K562 (cell line): Measurements from ENCODE around the gene RRAS. TPM values are rescaled to one million over a fixed set of nuclear protein-coding genes. Genes with fewer than 3 reads are reported as not detected.
A peak's percentile ranks its signal among the peaks of the same experiment; 100 is the strongest.

Experiments used
- ADNP ChIP-seq: fragments of 200-800 bp; sonication (Bioruptor generic); IDR thresholded peaks from 2 replicates; pipeline ENCODE4 v1.6.1; 2016; ENCODE audit warnings: missing genetic modification characterization, missing compliant biosample characterization
- ATF7 ChIP-seq: fragments of 450-650 bp; IDR thresholded peaks from 2 replicates; pipeline ENCODE4 v1.7.1; 2014; ENCODE audit warnings: mild to moderate bottlenecking, moderate library complexity
- HBP1 ChIP-seq: fragments of 450-650 bp; formaldehyde crosslinking; IDR thresholded peaks from 2 replicates; pipeline ENCODE4 v1.4.0; 2022; ENCODE audit warnings: missing genetic modification characterization
- HEY1 ChIP-seq: fragments of 250-450 bp; sonication (Bioruptor Pico); IDR thresholded peaks from 2 replicates; pipeline ENCODE4 v1.5.0; 2020; ENCODE audit warnings: mild to moderate bottlenecking, moderate library complexity, borderline replicate concordance
- NFATC3 ChIP-seq: fragments of 450-650 bp; IDR thresholded peaks from 2 replicates; pipeline ENCODE4 v1.6.1; 2017; ENCODE audit warnings: mild to moderate bottlenecking
- PTRF ChIP-seq: fragments of 450-650 bp; IDR thresholded peaks from 2 replicates; pipeline ENCODE4 v1.6.1; 2016; ENCODE audit warnings: mild to moderate bottlenecking, missing genetic modification characterization, missing compliant biosample characterization
- RBBP5 ChIP-seq: fragments of 200-600 bp; sonication (generic); IDR thresholded peaks from 2 replicates; pipeline ENCODE4 v1.6.1; 2012; ENCODE audit warnings: borderline replicate concordance, mild to moderate bottlenecking, low read length, control low read depth, inconsistent platforms; ENCODE audit not compliant: insufficient read depth, poor library complexity, severe bottlenecking
- RFX7 ChIP-seq: fragments of 250-450 bp; sonication (Bioruptor Pico); IDR thresholded peaks from 2 replicates; pipeline ENCODE4 v1.5.1; 2021; ENCODE audit warnings: mild to moderate bottlenecking
- SAP30 ChIP-seq: fragments of 200-600 bp; sonication (generic); IDR thresholded peaks from 2 replicates; pipeline ENCODE4 v1.6.1; 2012; ENCODE audit warnings: borderline replicate concordance, low read depth, mild to moderate bottlenecking, moderate library complexity, low read length, control low read depth, inconsistent platforms; ENCODE audit not compliant: insufficient read depth, poor library complexity, severe bottlenecking
- SREBF2 ChIP-seq: sonication (generic); formaldehyde crosslinking; IDR thresholded peaks from 2 replicates; pipeline ENCODE4 v1.4.0; 2020; ENCODE audit warnings: mild to moderate bottlenecking, missing genetic modification reagents
- STAT6 ChIP-seq: sonication (generic); formaldehyde crosslinking; IDR thresholded peaks from 2 replicates; pipeline ENCODE4 v1.8.1; 2023; ENCODE audit warnings: mild to moderate bottlenecking, missing genetic modification reagents
- WHSC1 ChIP-seq: IDR thresholded peaks from one replicate; pipeline ENCODE4 v1.6.1; 2012; ENCODE audit warnings: low read length, control low read depth, inconsistent platforms
- ZMIZ1 ChIP-seq, 2 experiments: fragments of 150-350 bp in 1 of 2; IDR thresholded peaks; 2 replicates each; pipeline ENCODE4 v1.6.1; 2012 to 2016; ENCODE audit warnings: low read depth in 2 of 2, low read length in 2 of 2, mild to moderate bottlenecking in 1 of 2, moderate library complexity in 1 of 2
- ZNF280A ChIP-seq: fragments of 450-650 bp; IDR thresholded peaks from 2 replicates; pipeline ENCODE4 v1.6.1; 2018; ENCODE audit warnings: mild to moderate bottlenecking, low read depth; ENCODE audit not compliant: partially characterized antibody
- ZNF384 ChIP-seq: IDR thresholded peaks from 2 replicates; pipeline ENCODE4 v1.6.1; 2012; ENCODE audit warnings: low read depth, low read length, improper control_type of control experiment
- ZNF408 ChIP-seq: fragments of 250-450 bp; sonication (Bioruptor Pico); IDR thresholded peaks from 2 replicates; pipeline ENCODE4 v1.4.0; 2020; ENCODE audit warnings: low read depth, mild to moderate bottlenecking, moderate library complexity
- ZNF707 ChIP-seq: fragments of 250-450 bp; sonication (Bioruptor Pico); conservative IDR thresholded peaks from 2 replicates; pipeline ENCODE4 v1.8.0; 2022; ENCODE audit warnings: inconsistent platforms, mild to moderate bottlenecking, moderate library complexity
- ZNF778 ChIP-seq: fragments of 450-650 bp; formaldehyde crosslinking; IDR thresholded peaks from 2 replicates; pipeline ENCODE4 v1.4.0; 2020; ENCODE audit warnings: mild to moderate bottlenecking, moderate library complexity
- polyA plus RNA-seq, 8 experiments: library from polyadenylated mRNA; depleted of rRNA in 4 of 8; stranded (reverse) in 5 of 8; unstranded in 3 of 8; fragments of >200 nt; fragmentation: Nextera tagmentation in 2 of 8; fragmentation: Illumina TruSeq in 1 of 8; extraction: Ambion mirVana in 2 of 8; extraction: Trizol in 1 of 8; gene quantifications; 2 replicates each; pipeline versions ENCODE4 v1.2.1 to v1.2.3, GENCODE V29; 2011 to 2014; ENCODE audit warnings: inconsistent platforms in 1 of 8, missing spikeins in 1 of 8
- total RNA-seq, 7 experiments: library from RNA; depleted of rRNA in 6 of 7; stranded (reverse); fragments of >200 nt in 6 of 7; fragmentation: Illumina TruSeq in 2 of 7; extraction: Trizol in 2 of 7; gene quantifications; 2 replicates each; pipeline versions ENCODE4 v1.2.1 to v1.2.3, GENCODE V29; 2011 to 2021; ENCODE audit warnings: low replicate concordance in 1 of 7

RRAS gene
- total and polyA plus RNA-seq, 9 of the 15 experiments (the other 6 are each of a cell fraction or from before 2014, with no cell fraction given), result 0.70 to 17.3 (median 8.2) TPM

GRCh38 chr19:49640113-49640898 is at the start of gene RRAS (continued):
- no peak for TF ChIP-seq ZNF384
- peak; percentile 93 for TF ChIP-seq ATF7
- TF ChIP-seq HBP1 (CRISPR knock-in tag), result no peak
- TF ChIP-seq ZNF408 (CRISPR knock-in tag), result no peak
- TF ChIP-seq ZNF280A, result no peak
- TF ChIP-seq PTRF (tag), result no peak
- TF ChIP-seq NFATC3, result no peak
- no peak for TF ChIP-seq SREBF2 (CRISPR knock-in tag)
- no peak for TF ChIP-seq HEY1 (CRISPR knock-in tag)
- TF ChIP-seq STAT6 (CRISPR knock-in tag), result no peak; the same call in 1 of the 2 replicates
- no peak for TF ChIP-seq SAP30
- no peak for TF ChIP-seq ADNP (tag)
- no peak for TF ChIP-seq ZMIZ1 (IDR thresholded peaks at IDR 0.05; ENCODE audit: low read depth in 2 of 2, low read length in 2 of 2)
- no peak for TF ChIP-seq ZNF707 (CRISPR knock-in tag)
- TF ChIP-seq RBBP5, result peak; percentile 20
- TF ChIP-seq RFX7 (CRISPR knock-in tag), result no peak
- no peak for TF ChIP-seq ZNF778 (CRISPR knock-in tag)
- no peak for TF ChIP-seq WHSC1
